ENCODE measurements around the gene VIPR1. TPM values are rescaled to one million over a fixed set of nuclear protein-coding genes. Genes with fewer than 3 reads are reported as not detected.

The VIPR1 gene
- total RNA-seq, 1 experiment from 2014 or later = 0.41 TPM

DNA sequence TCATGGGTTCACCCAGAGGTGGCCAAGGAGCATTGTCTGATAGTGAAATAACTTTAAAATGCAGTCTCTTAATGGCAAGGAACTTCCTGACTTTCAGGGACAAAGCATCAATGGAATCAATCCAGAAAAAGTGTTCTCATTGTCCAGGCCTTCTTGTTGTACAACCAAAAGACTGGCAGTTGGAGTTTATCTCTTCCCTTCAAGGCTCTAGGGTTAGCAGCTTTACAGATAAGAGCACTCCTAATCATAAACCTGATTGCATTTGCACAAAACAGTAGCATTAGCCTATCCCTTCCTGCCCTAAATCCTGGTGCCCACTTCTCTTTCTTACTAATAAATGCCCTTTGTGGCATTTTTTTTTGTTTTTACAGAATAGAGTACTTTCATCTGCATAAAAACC lies 43.3 kb upstream of the VIPR1 start:
- intact Hi-C loops (cut with micrococcal nuclease; ENCODE audit: unreplicated experiment) = no loop called here
- in situ Hi-C loops (cut with HindIII; ENCODE audit: low pct_unique_long_range_greater_than_20kb, low sequenced_read_pairs) = no loop called here
- POLR2A ChIA-PET = no interaction called here
- DNase-seq (ENCODE audit: low read depth, low spot score) (no peak), ATAC-seq (no peak)
- no peak for TF ChIP-seq SIN3A (IDR thresholded peaks at IDR 0.05; ENCODE audit: borderline replicate concordance, insufficient read depth, low read depth, low read length)
- TF ChIP-seq TCF7L2 (IDR thresholded peaks at IDR 0.05; ENCODE audit: low read depth, low read length) = no peak
- TF ChIP-seq, protein P1, sequence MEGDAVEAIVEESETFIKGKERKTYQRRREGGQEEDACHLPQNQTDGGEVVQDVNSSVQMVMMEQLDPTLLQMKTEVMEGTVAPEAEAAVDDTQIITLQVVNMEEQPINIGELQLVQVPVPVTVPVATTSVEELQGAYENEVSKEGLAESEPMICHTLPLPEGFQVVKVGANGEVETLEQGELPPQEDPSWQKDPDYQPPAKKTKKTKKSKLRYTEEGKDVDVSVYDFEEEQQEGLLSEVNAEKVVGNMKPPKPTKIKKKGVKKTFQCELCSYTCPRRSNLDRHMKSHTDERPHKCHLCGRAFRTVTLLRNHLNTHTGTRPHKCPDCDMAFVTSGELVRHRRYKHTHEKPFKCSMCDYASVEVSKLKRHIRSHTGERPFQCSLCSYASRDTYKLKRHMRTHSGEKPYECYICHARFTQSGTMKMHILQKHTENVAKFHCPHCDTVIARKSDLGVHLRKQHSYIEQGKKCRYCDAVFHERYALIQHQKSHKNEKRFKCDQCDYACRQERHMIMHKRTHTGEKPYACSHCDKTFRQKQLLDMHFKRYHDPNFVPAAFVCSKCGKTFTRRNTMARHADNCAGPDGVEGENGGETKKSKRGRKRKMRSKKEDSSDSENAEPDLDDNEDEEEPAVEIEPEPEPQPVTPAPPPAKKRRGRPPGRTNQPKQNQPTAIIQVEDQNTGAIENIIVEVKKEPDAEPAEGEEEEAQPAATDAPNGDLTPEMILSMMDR (IDR thresholded peaks at IDR 0.05) = no peak
- TF ChIP-seq, protein P2, sequence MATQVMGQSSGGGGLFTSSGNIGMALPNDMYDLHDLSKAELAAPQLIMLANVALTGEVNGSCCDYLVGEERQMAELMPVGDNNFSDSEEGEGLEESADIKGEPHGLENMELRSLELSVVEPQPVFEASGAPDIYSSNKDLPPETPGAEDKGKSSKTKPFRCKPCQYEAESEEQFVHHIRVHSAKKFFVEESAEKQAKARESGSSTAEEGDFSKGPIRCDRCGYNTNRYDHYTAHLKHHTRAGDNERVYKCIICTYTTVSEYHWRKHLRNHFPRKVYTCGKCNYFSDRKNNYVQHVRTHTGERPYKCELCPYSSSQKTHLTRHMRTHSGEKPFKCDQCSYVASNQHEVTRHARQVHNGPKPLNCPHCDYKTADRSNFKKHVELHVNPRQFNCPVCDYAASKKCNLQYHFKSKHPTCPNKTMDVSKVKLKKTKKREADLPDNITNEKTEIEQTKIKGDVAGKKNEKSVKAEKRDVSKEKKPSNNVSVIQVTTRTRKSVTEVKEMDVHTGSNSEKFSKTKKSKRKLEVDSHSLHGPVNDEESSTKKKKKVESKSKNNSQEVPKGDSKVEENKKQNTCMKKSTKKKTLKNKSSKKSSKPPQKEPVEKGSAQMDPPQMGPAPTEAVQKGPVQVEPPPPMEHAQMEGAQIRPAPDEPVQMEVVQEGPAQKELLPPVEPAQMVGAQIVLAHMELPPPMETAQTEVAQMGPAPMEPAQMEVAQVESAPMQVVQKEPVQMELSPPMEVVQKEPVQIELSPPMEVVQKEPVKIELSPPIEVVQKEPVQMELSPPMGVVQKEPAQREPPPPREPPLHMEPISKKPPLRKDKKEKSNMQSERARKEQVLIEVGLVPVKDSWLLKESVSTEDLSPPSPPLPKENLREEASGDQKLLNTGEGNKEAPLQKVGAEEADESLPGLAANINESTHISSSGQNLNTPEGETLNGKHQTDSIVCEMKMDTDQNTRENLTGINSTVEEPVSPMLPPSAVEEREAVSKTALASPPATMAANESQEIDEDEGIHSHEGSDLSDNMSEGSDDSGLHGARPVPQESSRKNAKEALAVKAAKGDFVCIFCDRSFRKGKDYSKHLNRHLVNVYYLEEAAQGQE (IDR thresholded peaks at IDR 0.05; ENCODE audit: insufficient read depth in 1 of 2, low read depth in 2 of 2, low read length in 1 of 2) = no peak
- no peak for TF ChIP-seq POLR2AphosphoS5 (IDR thresholded peaks at IDR 0.05; ENCODE audit: low read depth, low read length)
- no peaks in the 10 kb centered on the region for H3K9me3 ChIP-seq (ENCODE audit: control insufficient read depth, insufficient read depth, low read depth, low read length)
- no peak overlapping the region for H3K27ac ChIP-seq (ENCODE audit: low read length)
- H3K27me3 ChIP-seq (ENCODE audit: control insufficient read depth, insufficient read depth, low read length) = no peaks in the 10 kb centered on the region
- H3K36me3 ChIP-seq (ENCODE audit: control insufficient read depth, insufficient read depth, low read length) = no peaks in the 10 kb centered on the region
- no peak overlapping the region for H3K4me3 ChIP-seq (ENCODE audit: low read depth in 2 of 2, low read length in 2 of 2)
- H3K4me1 ChIP-seq (ENCODE audit: control insufficient read depth, insufficient read depth, low read length) = no peaks in the 10 kb centered on the region
- no TSS peak for BruUV-seq (replicated peaks)
- CTCF ChIA-PET = no interaction called here

DNA sequence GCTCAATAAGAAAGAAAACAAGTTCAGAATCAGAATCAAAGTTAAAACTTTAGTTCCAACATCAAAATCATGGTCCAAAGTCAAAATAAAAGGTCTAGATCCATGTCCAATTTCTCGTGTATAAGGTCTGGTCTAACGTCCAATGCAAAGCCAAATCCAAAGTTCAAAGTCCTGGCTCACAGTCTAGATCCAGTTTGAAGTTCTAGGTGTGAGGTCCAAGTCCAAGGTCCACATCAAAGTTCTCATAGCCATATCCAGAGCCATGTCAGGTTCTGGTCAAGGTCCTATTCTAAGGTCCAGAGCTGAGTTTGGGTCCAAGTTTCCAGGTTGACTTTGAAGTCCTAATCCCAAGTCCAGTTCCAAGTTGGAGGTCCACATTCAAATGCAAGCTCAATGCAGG lies 40.7 kb upstream of the VIPR1 start:
- no peak for DNase-seq (ENCODE audit: low read depth, low spot score)
- ChIA-PET POLR2A (no interaction called here), CTCF (no interaction called here)
- TF ChIP-seq, protein P1 (IDR thresholded peaks at IDR 0.05) = no peak
- no peak for TF ChIP-seq SIN3A (IDR thresholded peaks at IDR 0.05; ENCODE audit: borderline replicate concordance, insufficient read depth, low read depth, low read length)
- TF ChIP-seq POLR2AphosphoS5 (IDR thresholded peaks at IDR 0.05; ENCODE audit: low read depth, low read length) = no peak
- TF ChIP-seq, protein P2 (IDR thresholded peaks at IDR 0.05; ENCODE audit: insufficient read depth in 1 of 2, low read depth in 2 of 2, low read length in 1 of 2) = no peak
- no peak for TF ChIP-seq TCF7L2 (IDR thresholded peaks at IDR 0.05; ENCODE audit: low read depth, low read length)
- no peaks in the 10 kb centered on the region for H3K27me3 ChIP-seq (ENCODE audit: control insufficient read depth, insufficient read depth, low read length)
- no peak overlapping the region for H3K27ac ChIP-seq (ENCODE audit: low read length)
- BruUV-seq (replicated peaks) = no TSS peak
- H3K36me3 ChIP-seq (ENCODE audit: control insufficient read depth, insufficient read depth, low read length) = no peaks in the 10 kb centered on the region
- in situ Hi-C loops (cut with HindIII; ENCODE audit: low pct_unique_long_range_greater_than_20kb, low sequenced_read_pairs) = no loop called here
- H3K4me3 ChIP-seq (ENCODE audit: low read depth in 2 of 2, low read length in 2 of 2) = no peak overlapping the region
- no peaks in the 10 kb centered on the region for H3K4me1 ChIP-seq (ENCODE audit: control insufficient read depth, insufficient read depth, low read length)
- intact Hi-C loops (cut with micrococcal nuclease; ENCODE audit: unreplicated experiment) = no loop called here
- no peak for ATAC-seq
- no peaks in the 10 kb centered on the region for H3K9me3 ChIP-seq (ENCODE audit: control insufficient read depth, insufficient read depth, low read depth, low read length)

Data from Panc1 (cell line).